Vagina (tissue), 2 donors: ENCODE results near the gene RFTN1.

Experiments
- CTCF ChIP-seq, 3 experiments: fragments of 450-650 bp in 2 of 3; fragments of 200-600 bp in 1 of 3; sonication (generic) in 1 of 3; IDR thresholded peaks; one replicate each; pipeline ENCODE4 v1.5.1; 2017 to 2019; ENCODE audit warnings: antibody characterized with exemption in 3 of 3, mild to moderate bottlenecking in 2 of 3, moderate library complexity in 2 of 3
- POLR2A ChIP-seq, 2 donors: fragments of 450-650 bp; IDR thresholded peaks; one replicate each; pipeline ENCODE4 v1.6.1; 2017; ENCODE audit warnings: antibody characterized with exemption in 2 of 2, mild to moderate bottlenecking in 2 of 2, moderate library complexity in 2 of 2
- POLR2AphosphoS5 ChIP-seq, 2 donors: sonication (generic); formaldehyde crosslinking; IDR thresholded peaks; one replicate each; pipeline ENCODE4 v1.9.0; 2017; ENCODE audit warnings: antibody characterized with exemption in 2 of 2, mild to moderate bottlenecking in 2 of 2, low read depth in 1 of 2; ENCODE audit not compliant: insufficient read depth in 1 of 2

- TF ChIP-seq POLR2A (IDR thresholded peaks at IDR 0.05) = no peak
- TF ChIP-seq CTCF (IDR thresholded peaks at IDR 0.05) = no peak
- no peak for TF ChIP-seq POLR2AphosphoS5 (IDR thresholded peaks at IDR 0.05; ENCODE audit: insufficient read depth in 1 of 2, low read depth in 1 of 2)
These were observed 100.2 kb downstream of the RFTN1 start for GRCh38 chr3:16413321-16413720.
